ENCODE data around the gene EYS. TPM values are rescaled to one million over a fixed set of nuclear protein-coding genes. Genes with fewer than 3 reads are reported as not detected.

EYS gene
- total and polyA plus RNA-seq, 2 of the 8 experiments (the other 6 are each of a cell fraction or from before 2014, with no cell fraction given) = 0.05 to 0.13 TPM

GRCh38 chr6:65280060-65280459 is 427.0 kb downstream of the EYS start (continued):
- no peak for TF ChIP-seq CHD7 (IDR thresholded peaks at IDR 0.05; ENCODE audit: insufficient replicate concordance, low read length)

Data from H1 (cell line).